Liver (tissue), 9 donors: ENCODE data around the gene LCE3E. TPM values are rescaled to one million over a fixed set of nuclear protein-coding genes. Genes with fewer than 3 reads are reported as not detected.

Source experiments
- DNase-seq: peaks from one replicate; pipeline ENCODE4 v3.0.0-alpha.2; 2017; ENCODE audit warnings: low spot score
- H3K27ac ChIP-seq, 2 donors: one replicate each; pipeline ENCODE4 v1.7.0; 2013; ENCODE audit warnings: inconsistent platforms in 2 of 2, low read length in 2 of 2, control low read depth in 1 of 2, low read depth in 1 of 2, mild to moderate bottlenecking in 1 of 2
- H3K27me3 ChIP-seq, 4 donors: one replicate each; pipeline versions ENCODE4 v1.6.1 to v1.7.0; 2013; ENCODE audit warnings: low read length in 3 of 4, inconsistent platforms in 1 of 4, mild to moderate bottlenecking in 1 of 4, moderate library complexity in 1 of 4; ENCODE audit not compliant: control insufficient read depth in 4 of 4, insufficient read depth in 4 of 4
- H3K36me3 ChIP-seq, 4 donors: one replicate each; pipeline versions ENCODE4 v1.6.1 to v1.7.0; 2013; ENCODE audit warnings: low read length in 3 of 4, mild to moderate bottlenecking in 3 of 4, low read depth in 1 of 4, moderate library complexity in 1 of 4; ENCODE audit not compliant: control insufficient read depth in 4 of 4, insufficient read depth in 3 of 4
- H3K4me1 ChIP-seq, 4 donors: one replicate each; pipeline versions ENCODE4 v1.6.1 to v1.7.0; 2013; ENCODE audit warnings: low read length in 3 of 4, mild to moderate bottlenecking in 3 of 4, moderate library complexity in 1 of 4; ENCODE audit not compliant: control insufficient read depth in 4 of 4, insufficient read depth in 4 of 4
- H3K4me3 ChIP-seq, 3 donors: one replicate each; pipeline versions ENCODE4 v1.6.1 to v1.7.0; 2013; ENCODE audit warnings: low read length in 3 of 3, control low read depth in 1 of 3, low read depth in 1 of 3, mild to moderate bottlenecking in 1 of 3
- H3K9ac ChIP-seq, 2 donors: one replicate each; pipeline ENCODE4 v1.7.0; 2013; ENCODE audit warnings: low read length in 2 of 2, mild to moderate bottlenecking in 2 of 2, moderate library complexity in 2 of 2, control low read depth in 1 of 2, low read depth in 1 of 2
- H3K9me3 ChIP-seq, 4 donors: one replicate each; pipeline versions ENCODE4 v1.6.1 to v1.7.0; 2013; ENCODE audit warnings: low read length in 3 of 4; ENCODE audit not compliant: control insufficient read depth in 4 of 4
- EGR1 ChIP-seq, 2 donors: IDR thresholded peaks; 2 replicates each; pipeline ENCODE4 v1.6.1; 2016 to 2018; ENCODE audit warnings: antibody characterized with exemption in 2 of 2, low read depth in 2 of 2
- FOXA1 ChIP-seq: IDR thresholded peaks from 2 replicates; pipeline ENCODE4 v1.6.1; 2016; ENCODE audit warnings: antibody characterized with exemption
- HNF4A ChIP-seq, 2 donors: conservative IDR thresholded peaks; 2 replicates each; pipeline ENCODE4 v1.6.1; 2016; ENCODE audit warnings: antibody characterized with exemption in 2 of 2, mild to moderate bottlenecking in 2 of 2
- JUND ChIP-seq, 2 donors: IDR thresholded peaks; 2 replicates each; pipeline ENCODE4 v1.6.1; 2016; ENCODE audit warnings: antibody characterized with exemption in 2 of 2
- NR2F2 ChIP-seq: IDR thresholded peaks from 2 replicates; pipeline ENCODE4 v1.6.1; 2016; ENCODE audit warnings: antibody characterized with exemption
- RAD21 ChIP-seq, 2 donors: IDR thresholded peaks; 2 replicates each; pipeline ENCODE4 v1.6.1; 2016; ENCODE audit warnings: antibody characterized with exemption in 2 of 2, mild to moderate bottlenecking in 2 of 2
- SP1 ChIP-seq: IDR thresholded peaks from 2 replicates; pipeline ENCODE4 v1.6.1; 2018; ENCODE audit warnings: antibody characterized with exemption, mild to moderate bottlenecking
- TAF1 ChIP-seq: conservative IDR thresholded peaks from 2 replicates; pipeline ENCODE4 v1.6.1; 2016; ENCODE audit warnings: antibody characterized with exemption, mild to moderate bottlenecking
- YY1 ChIP-seq: IDR thresholded peaks from 2 replicates; pipeline ENCODE4 v1.6.1; 2016; ENCODE audit warnings: antibody characterized with exemption, mild to moderate bottlenecking
- WGBS: extraction: QIAGEN DNeasy Blood & Tissue Kit; methylation state at CpG from one replicate; pipeline ENCODE4 v1.1.7; 2013; 5-methylcytosine and 5-hydroxymethylcytosine counted together
- polyA plus RNA-seq, 2 donors: library from polyadenylated mRNA; stranded (reverse) in 1 of 2; unstranded in 1 of 2; fragments of 200-250 nt in 1 of 2; fragments of >200 nt in 1 of 2; fragmentation: Nextera tagmentation in 1 of 2; extraction: Ambion mirVana in 1 of 2; gene quantifications; one replicate each; pipeline versions ENCODE4 v1.2.1 to v1.2.3, GENCODE V29; 2013 to 2015
- total RNA-seq, 2 donors: library from RNA; depleted of rRNA; stranded (reverse); fragments of >200 nt; gene quantifications; one replicate each; pipeline ENCODE4 v1.2.3, GENCODE V29; 2014
- TF ChIP-seq, protein P1 (sequence below): IDR thresholded peaks from 2 replicates; pipeline ENCODE4 v1.6.1; 2016; ENCODE audit warnings: antibody characterized with exemption
- TF ChIP-seq, protein P2 (sequence below): IDR thresholded peaks from 2 replicates; pipeline ENCODE4 v1.6.1; 2016; ENCODE audit warnings: antibody characterized with exemption
- TF ChIP-seq, protein P3 (sequence below): fragments of 150-350 bp; IDR thresholded peaks from 2 replicates; pipeline ENCODE4 v1.5.1; 2017; ENCODE audit warnings: improper control_type of control experiment, low read depth, low read length; ENCODE audit not compliant: missing input control
- TF ChIP-seq, protein P4 (sequence below): IDR thresholded peaks from 2 replicates; pipeline ENCODE4 v1.6.1; 2016; ENCODE audit warnings: antibody characterized with exemption, mild to moderate bottlenecking
- donor health status: healthy.
- donor health status: healthy.
- donor health status: healthy.
- donor health status: healthy.
- donor health status: healthy.

The LCE3E gene
- total and polyA plus RNA-seq, 4 donors: not detected

DNA sequence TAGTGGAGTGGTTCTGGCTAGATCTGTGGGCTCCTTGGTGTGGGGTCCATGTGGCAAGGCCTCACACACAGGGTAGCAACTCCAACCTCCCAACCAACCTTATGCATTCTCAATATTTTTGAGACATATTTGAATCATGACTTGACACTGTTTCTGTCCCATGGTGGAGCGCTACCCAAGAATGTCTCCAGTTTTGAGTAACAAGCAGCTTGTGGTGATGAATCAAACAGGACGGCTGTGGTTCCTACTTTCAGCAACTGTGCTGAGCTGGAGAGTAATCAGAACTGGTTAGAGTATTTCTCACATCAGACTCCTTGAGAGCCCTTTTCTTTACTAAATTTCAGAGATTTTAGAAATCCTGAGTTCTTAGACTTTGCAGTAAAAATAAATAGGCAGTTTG is 10.6 kb upstream of the LCE3E start:
- H3K9ac ChIP-seq: no peak overlapping the region
- TF ChIP-seq EGR1 (IDR thresholded peaks at IDR 0.05; ENCODE audit: low read depth in 2 of 2) (no peak), RAD21 (IDR thresholded peaks at IDR 0.05) (no peak), JUND (IDR thresholded peaks at IDR 0.05) (no peak)
- TF ChIP-seq, protein P1, sequence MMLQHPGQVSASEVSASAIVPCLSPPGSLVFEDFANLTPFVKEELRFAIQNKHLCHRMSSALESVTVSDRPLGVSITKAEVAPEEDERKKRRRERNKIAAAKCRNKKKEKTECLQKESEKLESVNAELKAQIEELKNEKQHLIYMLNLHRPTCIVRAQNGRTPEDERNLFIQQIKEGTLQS: no peak
- no peak overlapping the region for H3K27ac ChIP-seq
- H3K4me1 ChIP-seq: no peaks in the 10 kb centered on the region
- no peak for DNase-seq
- peaks cover 0 to 14% (median 0%) of the 10 kb centered on the region in 4 donors for H3K27me3 ChIP-seq
- H3K9me3 ChIP-seq: peaks cover 0 to 1% (median 0%) of the 10 kb centered on the region in 4 donors
- WGBS: 70% methylated on average over 2 of the region's 2 CpGs
- no peak overlapping the region for H3K4me3 ChIP-seq
- no peaks in the 10 kb centered on the region for H3K36me3 ChIP-seq

DNA sequence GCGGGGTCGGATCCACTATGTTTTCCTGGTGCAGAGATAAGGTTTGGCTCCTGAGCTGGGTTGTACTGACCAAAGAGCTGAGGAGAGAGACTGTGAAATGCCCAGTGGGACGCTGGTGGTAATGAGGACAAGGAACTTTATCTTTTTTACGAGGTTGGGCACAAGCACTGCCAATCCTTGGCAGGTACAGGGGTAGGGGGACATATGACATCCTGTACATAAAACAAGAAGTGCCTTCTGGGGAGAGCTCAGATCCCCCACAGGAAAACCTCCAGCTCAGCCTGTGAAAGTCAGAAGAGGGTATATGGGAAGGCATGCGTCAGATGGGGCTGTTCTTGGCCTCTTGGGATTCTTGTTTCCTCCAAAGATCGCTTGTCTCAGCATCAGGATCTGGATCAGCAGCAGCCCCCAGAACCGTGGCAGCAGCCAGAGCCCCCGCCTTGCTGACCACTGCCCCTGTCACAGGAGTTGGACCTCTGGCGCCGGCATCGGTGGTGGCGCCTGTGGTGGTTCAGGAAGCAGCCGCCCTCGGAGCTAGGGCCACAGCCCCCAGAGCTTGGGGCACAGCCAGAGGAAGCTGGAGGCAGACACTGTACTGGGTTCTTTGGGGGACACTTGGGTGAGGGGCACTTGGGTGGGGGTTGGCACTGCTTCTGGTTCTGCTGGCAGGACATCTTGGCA is 905 bp downstream of the LCE3E start:
- no peaks in the 10 kb centered on the region for H3K36me3 ChIP-seq
- no peak overlapping the region for H3K27ac ChIP-seq
- H3K4me3 ChIP-seq: no peak overlapping the region
- peaks cover 0 to 3% (median 0%) of the 10 kb centered on the region in 4 donors for H3K27me3 ChIP-seq
- H3K9ac ChIP-seq: no peak overlapping the region
- WGBS: 78% methylated on average over 14 of the region's 14 CpGs
- TF ChIP-seq TAF1: no peak
- no peak for TF ChIP-seq NR2F2
- no peak for TF ChIP-seq RAD21 (IDR thresholded peaks at IDR 0.05)
- no peak for TF ChIP-seq YY1
- TF ChIP-seq, protein P1: no peak
- no peak for TF ChIP-seq HNF4A (conservative IDR thresholded peaks at IDR 0.05)
- TF ChIP-seq, protein P2, sequence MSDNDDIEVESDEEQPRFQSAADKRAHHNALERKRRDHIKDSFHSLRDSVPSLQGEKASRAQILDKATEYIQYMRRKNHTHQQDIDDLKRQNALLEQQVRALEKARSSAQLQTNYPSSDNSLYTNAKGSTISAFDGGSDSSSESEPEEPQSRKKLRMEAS: no peak
- no peak for TF ChIP-seq SP1
- TF ChIP-seq FOXA1: no peak
- TF ChIP-seq, protein P3, sequence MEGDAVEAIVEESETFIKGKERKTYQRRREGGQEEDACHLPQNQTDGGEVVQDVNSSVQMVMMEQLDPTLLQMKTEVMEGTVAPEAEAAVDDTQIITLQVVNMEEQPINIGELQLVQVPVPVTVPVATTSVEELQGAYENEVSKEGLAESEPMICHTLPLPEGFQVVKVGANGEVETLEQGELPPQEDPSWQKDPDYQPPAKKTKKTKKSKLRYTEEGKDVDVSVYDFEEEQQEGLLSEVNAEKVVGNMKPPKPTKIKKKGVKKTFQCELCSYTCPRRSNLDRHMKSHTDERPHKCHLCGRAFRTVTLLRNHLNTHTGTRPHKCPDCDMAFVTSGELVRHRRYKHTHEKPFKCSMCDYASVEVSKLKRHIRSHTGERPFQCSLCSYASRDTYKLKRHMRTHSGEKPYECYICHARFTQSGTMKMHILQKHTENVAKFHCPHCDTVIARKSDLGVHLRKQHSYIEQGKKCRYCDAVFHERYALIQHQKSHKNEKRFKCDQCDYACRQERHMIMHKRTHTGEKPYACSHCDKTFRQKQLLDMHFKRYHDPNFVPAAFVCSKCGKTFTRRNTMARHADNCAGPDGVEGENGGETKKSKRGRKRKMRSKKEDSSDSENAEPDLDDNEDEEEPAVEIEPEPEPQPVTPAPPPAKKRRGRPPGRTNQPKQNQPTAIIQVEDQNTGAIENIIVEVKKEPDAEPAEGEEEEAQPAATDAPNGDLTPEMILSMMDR: no peak
- TF ChIP-seq, protein P4, sequence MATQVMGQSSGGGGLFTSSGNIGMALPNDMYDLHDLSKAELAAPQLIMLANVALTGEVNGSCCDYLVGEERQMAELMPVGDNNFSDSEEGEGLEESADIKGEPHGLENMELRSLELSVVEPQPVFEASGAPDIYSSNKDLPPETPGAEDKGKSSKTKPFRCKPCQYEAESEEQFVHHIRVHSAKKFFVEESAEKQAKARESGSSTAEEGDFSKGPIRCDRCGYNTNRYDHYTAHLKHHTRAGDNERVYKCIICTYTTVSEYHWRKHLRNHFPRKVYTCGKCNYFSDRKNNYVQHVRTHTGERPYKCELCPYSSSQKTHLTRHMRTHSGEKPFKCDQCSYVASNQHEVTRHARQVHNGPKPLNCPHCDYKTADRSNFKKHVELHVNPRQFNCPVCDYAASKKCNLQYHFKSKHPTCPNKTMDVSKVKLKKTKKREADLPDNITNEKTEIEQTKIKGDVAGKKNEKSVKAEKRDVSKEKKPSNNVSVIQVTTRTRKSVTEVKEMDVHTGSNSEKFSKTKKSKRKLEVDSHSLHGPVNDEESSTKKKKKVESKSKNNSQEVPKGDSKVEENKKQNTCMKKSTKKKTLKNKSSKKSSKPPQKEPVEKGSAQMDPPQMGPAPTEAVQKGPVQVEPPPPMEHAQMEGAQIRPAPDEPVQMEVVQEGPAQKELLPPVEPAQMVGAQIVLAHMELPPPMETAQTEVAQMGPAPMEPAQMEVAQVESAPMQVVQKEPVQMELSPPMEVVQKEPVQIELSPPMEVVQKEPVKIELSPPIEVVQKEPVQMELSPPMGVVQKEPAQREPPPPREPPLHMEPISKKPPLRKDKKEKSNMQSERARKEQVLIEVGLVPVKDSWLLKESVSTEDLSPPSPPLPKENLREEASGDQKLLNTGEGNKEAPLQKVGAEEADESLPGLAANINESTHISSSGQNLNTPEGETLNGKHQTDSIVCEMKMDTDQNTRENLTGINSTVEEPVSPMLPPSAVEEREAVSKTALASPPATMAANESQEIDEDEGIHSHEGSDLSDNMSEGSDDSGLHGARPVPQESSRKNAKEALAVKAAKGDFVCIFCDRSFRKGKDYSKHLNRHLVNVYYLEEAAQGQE: no peak
- DNase-seq: no peak
- H3K4me1 ChIP-seq: no peaks in the 10 kb centered on the region
- H3K9me3 ChIP-seq: peaks cover 0 to 6% (median 1%) of the 10 kb centered on the region in 4 donors
